ENCODE data around the gene MCHR1. TPM values are rescaled to one million over a fixed set of nuclear protein-coding genes. Genes with fewer than 3 reads are reported as not detected.
A peak's percentile ranks its signal among the peaks of the same experiment; 100 is the strongest.

MCHR1 gene
- total RNA-seq, 4 donors from 2014 or later = 1.0 to 2.4 (median 1.7) TPM

DNA sequence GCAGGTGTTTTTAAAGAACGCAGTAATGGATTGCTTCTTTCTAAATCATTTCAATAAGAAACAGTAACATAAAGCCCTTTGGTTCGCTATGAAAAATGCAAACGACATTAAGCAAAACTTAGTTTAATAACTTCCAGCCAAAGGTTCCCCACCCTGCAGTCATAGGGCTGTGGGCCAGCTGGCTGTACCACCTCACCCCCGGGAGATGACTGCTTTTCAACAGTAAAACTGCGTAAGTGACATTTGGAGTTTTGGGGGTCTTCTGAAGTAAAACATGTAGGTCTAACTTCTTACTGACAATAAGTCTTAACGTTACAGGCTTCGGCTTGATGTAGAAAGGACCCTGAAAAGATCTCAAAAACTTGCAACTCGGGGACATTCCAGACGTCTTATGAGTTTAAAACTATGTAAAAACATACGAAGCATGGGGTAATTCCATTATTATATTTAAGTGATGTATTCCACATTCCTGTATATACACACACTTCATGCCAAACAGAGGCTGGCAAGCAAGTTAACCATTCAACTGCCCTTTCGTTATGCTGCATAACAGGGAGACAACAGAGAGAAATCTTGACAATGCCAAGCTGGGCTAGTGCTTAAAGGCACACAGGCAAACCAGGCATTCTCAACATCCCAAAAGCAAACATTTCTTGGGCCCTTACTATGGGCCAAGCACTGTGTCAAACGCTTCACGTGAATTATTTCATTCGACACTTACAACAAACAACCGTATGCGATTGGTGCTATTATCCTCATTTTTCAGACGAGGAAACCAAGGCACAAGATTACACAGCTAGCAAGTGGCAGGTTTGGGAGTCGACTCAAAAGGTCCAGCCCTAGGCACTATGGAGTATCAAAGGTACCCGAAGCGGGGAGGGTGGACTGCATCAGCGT, 44.0 kb upstream of the MCHR1 start:
- intact Hi-C loops (cut with DNase I; ENCODE audit: low total_unique reads) = no loop called here
- H3K27ac ChIP-seq = peak overlapping the region; percentile 81 to 96

DNA sequence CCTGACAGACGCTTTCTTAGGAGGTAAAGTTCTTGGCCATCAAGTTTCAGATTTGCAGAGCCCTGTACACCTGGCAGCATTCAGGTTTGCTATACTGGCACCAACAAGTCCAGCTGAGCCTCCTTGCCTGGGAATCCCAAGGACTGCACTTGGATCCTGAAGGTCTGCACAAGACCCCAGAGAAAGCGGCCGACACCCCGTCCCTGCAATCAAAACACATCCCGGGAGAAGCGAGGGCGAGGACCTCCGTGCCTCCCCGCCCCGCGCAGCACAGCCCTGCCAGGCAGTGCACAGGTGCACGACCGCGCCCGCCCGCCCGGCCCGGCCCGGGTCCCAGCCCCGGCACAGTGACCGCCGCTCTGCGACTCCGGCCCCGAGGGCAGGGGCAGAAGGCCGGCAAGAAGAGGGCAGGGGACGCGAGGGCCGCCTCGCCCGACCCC, 43.3 kb upstream of the MCHR1 start:
- peak in 1 of 2 donors; percentile 28 for DNase-seq
- intact Hi-C loops (cut with DNase I; ENCODE audit: low total_unique reads) = no loop called here
- peaks cover 0 to 4% of the 10 kb centered on the region in 2 donors for H3K4me1 ChIP-seq
- peak overlapping the region; percentile 81 to 96 for H3K27ac ChIP-seq
- H3K9me3 ChIP-seq = no peaks in the 10 kb centered on the region
- TF ChIP-seq, protein P1, sequence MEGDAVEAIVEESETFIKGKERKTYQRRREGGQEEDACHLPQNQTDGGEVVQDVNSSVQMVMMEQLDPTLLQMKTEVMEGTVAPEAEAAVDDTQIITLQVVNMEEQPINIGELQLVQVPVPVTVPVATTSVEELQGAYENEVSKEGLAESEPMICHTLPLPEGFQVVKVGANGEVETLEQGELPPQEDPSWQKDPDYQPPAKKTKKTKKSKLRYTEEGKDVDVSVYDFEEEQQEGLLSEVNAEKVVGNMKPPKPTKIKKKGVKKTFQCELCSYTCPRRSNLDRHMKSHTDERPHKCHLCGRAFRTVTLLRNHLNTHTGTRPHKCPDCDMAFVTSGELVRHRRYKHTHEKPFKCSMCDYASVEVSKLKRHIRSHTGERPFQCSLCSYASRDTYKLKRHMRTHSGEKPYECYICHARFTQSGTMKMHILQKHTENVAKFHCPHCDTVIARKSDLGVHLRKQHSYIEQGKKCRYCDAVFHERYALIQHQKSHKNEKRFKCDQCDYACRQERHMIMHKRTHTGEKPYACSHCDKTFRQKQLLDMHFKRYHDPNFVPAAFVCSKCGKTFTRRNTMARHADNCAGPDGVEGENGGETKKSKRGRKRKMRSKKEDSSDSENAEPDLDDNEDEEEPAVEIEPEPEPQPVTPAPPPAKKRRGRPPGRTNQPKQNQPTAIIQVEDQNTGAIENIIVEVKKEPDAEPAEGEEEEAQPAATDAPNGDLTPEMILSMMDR (IDR thresholded peaks at IDR 0.05) = no peak
- TF ChIP-seq POLR2A (IDR thresholded peaks at IDR 0.05) = no peak
- no peaks in the 10 kb centered on the region for H3K36me3 ChIP-seq
- no peaks in the 10 kb centered on the region for H3K27me3 ChIP-seq
- peak overlapping the region; percentile 53 to 99 for H3K4me3 ChIP-seq

More for the DNA sequence above, 44.0 kb upstream of the MCHR1 start:
- no peaks in the 10 kb centered on the region for H3K9me3 ChIP-seq
- peak; percentile 46 to 48 for DNase-seq
- TF ChIP-seq, protein P1 (IDR thresholded peaks at IDR 0.05) = no peak
- no peak for TF ChIP-seq POLR2A (IDR thresholded peaks at IDR 0.05)
- peaks cover 0 to 4% of the 10 kb centered on the region in 2 donors for H3K4me1 ChIP-seq
- no peaks in the 10 kb centered on the region for H3K27me3 ChIP-seq
- no peaks in the 10 kb centered on the region for H3K36me3 ChIP-seq
- H3K4me3 ChIP-seq = peak overlapping the region; percentile 53 to 99

DNA sequence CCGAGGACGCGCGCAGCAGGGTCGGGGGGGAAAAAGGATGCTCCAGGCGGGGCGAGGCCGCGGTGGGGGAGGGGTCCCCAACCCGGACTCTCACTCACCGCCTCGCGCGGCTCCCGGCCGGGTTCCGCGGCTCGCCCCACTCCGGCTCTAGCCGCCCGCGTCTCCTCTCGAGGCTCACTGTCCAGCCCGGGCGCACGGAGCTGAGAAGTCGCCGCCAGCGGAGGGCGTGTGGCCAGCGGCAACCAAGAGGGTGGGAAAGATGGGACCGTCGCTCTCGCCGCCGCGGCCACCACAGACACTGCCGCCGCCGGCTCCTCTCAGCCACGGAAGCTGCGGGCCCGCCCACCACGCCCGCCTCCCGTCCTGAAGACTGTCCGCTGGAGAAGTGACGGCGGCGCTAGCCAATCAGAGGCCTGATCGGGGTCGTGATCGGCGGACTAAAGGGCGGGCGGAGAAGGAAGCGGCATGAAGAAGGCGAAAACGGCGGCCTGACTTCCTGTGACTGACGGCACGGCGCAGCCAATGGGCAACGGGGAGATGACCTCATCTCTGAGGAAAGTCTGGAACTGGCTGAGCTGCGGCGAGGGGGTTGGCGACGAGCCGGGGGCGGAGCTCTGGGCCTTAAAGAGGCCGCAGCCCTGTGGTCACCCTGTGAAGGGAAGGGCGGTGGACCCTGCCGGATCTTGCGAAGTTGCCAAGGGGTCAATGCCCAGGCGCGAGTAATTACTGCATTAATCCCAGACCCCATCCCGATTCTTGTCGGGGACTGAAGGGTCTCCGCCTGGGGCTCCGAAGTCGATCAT, 42.7 kb upstream of the MCHR1 start, which contains the start of gene MRTFA:
TSS of gene MRTFA (minus strand) at position 340 of the 803 bp plus-strand sequence.
- H3K27ac ChIP-seq = peak within 1 kb of the TSS; percentile 94 to 96
- peak within 1 kb of the TSS; percentile 66 to 99 for H3K4me3 ChIP-seq
- H3K4me1 ChIP-seq = peaks cover 0 to 4% of the 10 kb centered on the region in 2 donors
- no peaks in the 10 kb centered on the region for H3K36me3 ChIP-seq
- H3K27me3 ChIP-seq = no peaks in the 10 kb centered on the region
- intact Hi-C loops (cut with DNase I; ENCODE audit: low total_unique reads) = no loop called here
- DNase-seq = peak; percentile 100
- no peaks in the 10 kb centered on the region for H3K9me3 ChIP-seq
- TF ChIP-seq POLR2A (IDR thresholded peaks at IDR 0.05) = peak; percentile 96 to 100
- TF ChIP-seq, protein P1 (IDR thresholded peaks at IDR 0.05) = peak in 1 of 4 experiments; percentile 22

DNA sequence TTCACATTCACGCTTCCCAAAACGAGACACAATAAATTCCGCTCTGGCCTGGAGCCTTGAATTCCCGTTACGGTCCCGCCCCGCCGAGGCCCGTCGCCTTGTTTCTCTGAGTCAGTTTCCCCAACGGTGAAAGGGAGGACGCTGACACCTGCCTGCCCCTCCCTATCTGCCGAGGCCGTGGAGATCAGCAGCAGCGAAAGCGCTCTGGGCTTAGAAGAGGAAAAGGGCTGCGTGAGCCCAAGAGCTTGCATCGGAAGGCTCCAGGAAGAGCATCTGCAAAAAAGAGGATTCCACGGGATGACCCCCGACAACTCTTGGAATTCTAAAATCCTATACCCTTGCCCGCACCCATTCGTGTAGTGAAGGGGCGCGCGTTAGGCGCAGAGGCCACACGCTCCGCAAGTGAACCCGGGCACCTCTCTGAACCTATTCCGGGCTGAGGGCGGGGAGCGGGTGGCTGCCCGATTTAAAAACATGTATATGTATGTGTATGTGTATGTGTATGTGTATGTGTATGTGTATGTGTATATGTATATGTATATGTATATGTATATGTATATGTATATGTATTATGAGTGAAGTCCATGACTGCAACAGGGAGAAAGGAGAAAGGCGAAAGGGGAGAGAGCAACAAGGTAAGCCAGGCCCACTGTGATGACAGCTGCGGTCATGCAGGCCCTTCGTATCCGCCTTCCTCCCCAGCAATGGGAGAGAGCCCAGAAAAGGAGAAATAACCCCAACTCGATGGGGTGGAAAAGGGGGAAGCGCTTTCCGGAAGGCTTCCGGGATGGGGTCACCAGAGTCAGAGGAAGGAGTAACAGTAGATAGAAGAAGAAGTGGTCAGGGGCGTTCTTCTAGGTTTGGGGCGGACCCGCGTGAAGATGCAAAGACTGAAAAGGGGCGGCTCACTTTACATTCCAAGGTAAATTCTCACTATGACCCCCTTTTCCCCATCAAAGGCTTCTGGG, 41.8 kb upstream of the MCHR1 start:
- H3K4me3 ChIP-seq = peak overlapping the region; percentile 63 to 66
- intact Hi-C loops (cut with DNase I; ENCODE audit: low total_unique reads) = no loop called here
- H3K4me1 ChIP-seq = peaks cover 0 to 4% of the 10 kb centered on the region in 2 donors
- H3K9me3 ChIP-seq = no peaks in the 10 kb centered on the region
- no peaks in the 10 kb centered on the region for H3K36me3 ChIP-seq
- TF ChIP-seq POLR2A (IDR thresholded peaks at IDR 0.05) = no peak
- TF ChIP-seq, protein P1 (IDR thresholded peaks at IDR 0.05) = no peak
- DNase-seq = no peak
- no peaks in the 10 kb centered on the region for H3K27me3 ChIP-seq
- peak overlapping the region; percentile 89 to 94 for H3K27ac ChIP-seq
